H9 (cell line): Measurements from ENCODE around the gene PARD3. TPM values are rescaled to one million over a fixed set of nuclear protein-coding genes. Genes with fewer than 3 reads are reported as not detected.

Experiments used
- DNase-seq: peaks from one replicate; pipeline ENCODE4 v3.0.0-alpha.2; 2017
- H2AFZ ChIP-seq: one replicate; pipeline ENCODE4 v1.6.1; 2013; ENCODE audit warnings: mild to moderate bottlenecking, low read length, control low read depth, moderate library complexity
- H2AK5ac ChIP-seq: 2 replicates; pipeline ENCODE4 v1.6.1; 2013; ENCODE audit warnings: low read length, control low read depth, mixed read lengths; ENCODE audit not compliant: insufficient read length
- H2BK120ac ChIP-seq: one replicate; pipeline ENCODE4 v1.6.1; 2013; ENCODE audit warnings: low read depth, mild to moderate bottlenecking, low read length, control low read depth, inconsistent platforms; ENCODE audit not compliant: poor library complexity, severe bottlenecking
- H2BK12ac ChIP-seq: 2 replicates; pipeline ENCODE4 v1.6.1; 2013; ENCODE audit warnings: low read length, control low read depth, mixed read lengths, low read depth; ENCODE audit not compliant: insufficient read length
- H2BK15ac ChIP-seq: 2 replicates; pipeline ENCODE4 v1.6.1; 2013; ENCODE audit warnings: low read depth, low read length, control low read depth
- H2BK20ac ChIP-seq: one replicate; pipeline ENCODE4 v1.6.1; 2013; ENCODE audit warnings: low read depth, mild to moderate bottlenecking, low read length, control low read depth, inconsistent platforms; ENCODE audit not compliant: poor library complexity, severe bottlenecking
- H2BK5ac ChIP-seq: 2 replicates; pipeline ENCODE4 v1.6.1; 2013; ENCODE audit warnings: low read length, control low read depth, mixed read lengths; ENCODE audit not compliant: insufficient read length
- H3K14ac ChIP-seq: 2 replicates; pipeline ENCODE4 v1.6.1; 2013; ENCODE audit warnings: low read length, control low read depth; ENCODE audit not compliant: insufficient read depth
- H3K18ac ChIP-seq: 2 replicates; pipeline ENCODE4 v1.6.1; 2013; ENCODE audit warnings: low read depth, mild to moderate bottlenecking, mixed read lengths, low read length, control low read depth; ENCODE audit not compliant: insufficient read length
- H3K23ac ChIP-seq: 2 replicates; pipeline ENCODE4 v1.6.1; 2013; ENCODE audit warnings: low read length, control low read depth, mixed read lengths, low read depth; ENCODE audit not compliant: insufficient read length
- H3K23me2 ChIP-seq: 2 replicates; pipeline ENCODE4 v1.6.1; 2013; ENCODE audit warnings: low read depth, mild to moderate bottlenecking, mixed read lengths, low read length, control low read depth; ENCODE audit not compliant: insufficient read length, poor library complexity, severe bottlenecking
- H3K27ac ChIP-seq: 2 replicates; pipeline ENCODE4 v1.5.1; 2013; ENCODE audit warnings: low read length, control low read depth, mixed read lengths, low read depth; ENCODE audit not compliant: insufficient read length
- H3K27me3 ChIP-seq: 2 replicates; pipeline ENCODE4 v1.6.1; 2013; ENCODE audit warnings: low read length, control low read depth, inconsistent platforms; ENCODE audit not compliant: insufficient read depth
- H3K4ac ChIP-seq: 2 replicates; pipeline ENCODE4 v1.6.1; 2013; ENCODE audit warnings: low read depth, mild to moderate bottlenecking, control low read depth, inconsistent platforms, low read length, moderate library complexity
- H3K4me1 ChIP-seq: 2 replicates; pipeline ENCODE4 v1.6.1; 2013; ENCODE audit warnings: low read length, control low read depth, inconsistent platforms; ENCODE audit not compliant: insufficient read depth
- H3K4me2 ChIP-seq: 2 replicates; pipeline ENCODE4 v1.6.1; 2013; ENCODE audit warnings: low read length, control low read depth, mixed read lengths; ENCODE audit not compliant: insufficient read length, insufficient read depth
- H3K56ac ChIP-seq: 2 replicates; pipeline ENCODE4 v1.6.1; 2013; ENCODE audit warnings: low read depth, mild to moderate bottlenecking, mixed read lengths, low read length, control low read depth; ENCODE audit not compliant: insufficient read length
- H3K79me1 ChIP-seq: 2 replicates; pipeline ENCODE4 v1.6.1; 2013; ENCODE audit warnings: low read depth, mild to moderate bottlenecking, moderate library complexity, low read length, control low read depth, inconsistent platforms; ENCODE audit not compliant: insufficient read depth, poor library complexity, severe bottlenecking
- H3K79me2 ChIP-seq: 2 replicates; pipeline ENCODE4 v1.6.1; 2013; ENCODE audit warnings: low read length, control low read depth, inconsistent platforms; ENCODE audit not compliant: insufficient read depth
- H3K9ac ChIP-seq: 2 replicates; pipeline ENCODE4 v1.6.1; 2013; ENCODE audit warnings: low read length, control low read depth, mixed read lengths; ENCODE audit not compliant: insufficient read length; ENCODE audit errors: extremely low read depth
- H3K9me3 ChIP-seq: one replicate; pipeline ENCODE4 v1.6.1; 2013; ENCODE audit warnings: low read depth, low read length, inconsistent platforms; ENCODE audit not compliant: control insufficient read depth
- H3T11ph ChIP-seq: one replicate; pipeline ENCODE4 v1.6.1; 2013; ENCODE audit warnings: mild to moderate bottlenecking, low read length, control low read depth, inconsistent platforms
- H4K20me1 ChIP-seq: one replicate; pipeline ENCODE4 v1.6.1; 2013; ENCODE audit not compliant: control insufficient read depth, insufficient read length, insufficient read depth
- H4K5ac ChIP-seq: 2 replicates; pipeline ENCODE4 v1.6.1; 2013; ENCODE audit warnings: low read depth, mild to moderate bottlenecking, mixed read lengths, low read length, control low read depth; ENCODE audit not compliant: insufficient read length
- H4K8ac ChIP-seq: replicated peaks from 2 replicates; pipeline ENCODE4 v1.6.1; 2013; ENCODE audit warnings: low read length, control low read depth, mixed read lengths, low read depth; ENCODE audit not compliant: insufficient read length
- H4K91ac ChIP-seq: 2 replicates; pipeline ENCODE4 v1.6.1; 2013; ENCODE audit warnings: low read depth, mild to moderate bottlenecking, moderate library complexity, mixed read lengths, low read length, control low read depth; ENCODE audit not compliant: insufficient read length
- H3K27ac Mint-ChIP-seq, 3 experiments: 2 replicates in 2 of 3; 3 replicates in 1 of 3; pipeline ENCODE4 v1.8.0; 2020 to 2021; ENCODE audit warnings: mixed read lengths in 3 of 3, mild to moderate bottlenecking in 1 of 3, moderate library complexity in 1 of 3
- H3K27me3 Mint-ChIP-seq: 2 replicates; pipeline ENCODE4 v1.8.0; 2021; ENCODE audit warnings: low read depth, mild to moderate bottlenecking, moderate library complexity, mixed read lengths
- H3K36me3 Mint-ChIP-seq, 3 experiments: 2 replicates in 2 of 3; 3 replicates in 1 of 3; pipeline ENCODE4 v1.8.0; 2020 to 2021; ENCODE audit warnings: low read depth in 3 of 3, mixed read lengths in 3 of 3; ENCODE audit not compliant: insufficient read depth in 1 of 3
- H3K4me1 Mint-ChIP-seq, 2 experiments: 2 replicates each; pipeline ENCODE4 v1.8.0; 2020; ENCODE audit warnings: mixed read lengths in 2 of 2
- H3K4me3 Mint-ChIP-seq, 2 experiments: 2 replicates in 1 of 2; 3 replicates in 1 of 2; pipeline ENCODE4 v1.8.0; 2020 to 2021; ENCODE audit warnings: mild to moderate bottlenecking in 2 of 2, mixed read lengths in 2 of 2, moderate library complexity in 1 of 2
- H3K9me3 Mint-ChIP-seq, 2 experiments: 2 replicates in 1 of 2; 3 replicates in 1 of 2; pipeline ENCODE4 v1.8.0; 2020; ENCODE audit warnings: mild to moderate bottlenecking in 2 of 2, mixed read lengths in 2 of 2, moderate library complexity in 1 of 2
- CTCF ChIP-seq: fragments of 200-600 bp; sonication (generic); conservative IDR thresholded peaks from 3 replicates; pipeline ENCODE4 v1.8.0; 2021; ENCODE audit warnings: antibody characterized with exemption, mild to moderate bottlenecking
- WGBS: extraction: QIAGEN DNeasy Blood & Tissue Kit; methylation state at CpG from one replicate; pipeline ENCODE4 v1.1.7; 2013; ENCODE audit warnings: missing lambda C conversion rate, low lambda C conversion rate, mixed read lengths; ENCODE audit not compliant: insufficient read length; ENCODE audit errors: extremely low coverage; 5-methylcytosine and 5-hydroxymethylcytosine counted together
- total RNA-seq: library from RNA; stranded (reverse); gene quantifications from 2 replicates; pipeline ENCODE4 v1.2.1, GENCODE V29; 2021

Gene PARD3
- total RNA-seq, 1 experiment from 2014 or later, result 44.7 TPM

GRCh38 chr10:34606890-34607289 lies 208.2 kb downstream of the PARD3 start:
- Histone ChIP-seq H3K79me1 (no peaks in the 10 kb centered on the region), H3K9me3 (no peaks in the 10 kb centered on the region), H3K27ac (no peak overlapping the region), H3K4me2 (no peak overlapping the region), H3K4ac (no peak overlapping the region), H2BK12ac (no peak overlapping the region), H4K91ac (no peak overlapping the region), H3K18ac (no peak overlapping the region), H4K20me1 (no peaks in the 10 kb centered on the region), H3K14ac (no peak overlapping the region), H4K8ac (no peak overlapping the region), H3T11ph (no peak overlapping the region), H3K9ac (no peak overlapping the region), H2BK120ac (no peak overlapping the region), H3K23me2 (no peaks in the 10 kb centered on the region), H3K27me3 (no peaks in the 10 kb centered on the region), H2AK5ac (no peak overlapping the region), H2BK5ac (no peak overlapping the region), H3K56ac (no peak overlapping the region), H2AFZ (no peak overlapping the region), H4K5ac (no peak overlapping the region), H3K79me2 (no peaks in the 10 kb centered on the region), H2BK20ac (no peak overlapping the region), H3K23ac (no peak overlapping the region), H2BK15ac (no peak overlapping the region), H3K4me1 (no peaks in the 10 kb centered on the region)
- H3K4me1 Mint-ChIP-seq, result peaks cover 7 to 8% of the 10 kb centered on the region in 2 experiments; a peak in 3 of 4 replicates
- no peaks in the 10 kb centered on the region for H3K9me3 Mint-ChIP-seq
- WGBS, result no CpG with 5 or more reads among the region's 4 CpGs
- H3K36me3 Mint-ChIP-seq, result no peaks in the 10 kb centered on the region
- no peak overlapping the region for H3K27ac Mint-ChIP-seq
- no peak overlapping the region for H3K4me3 Mint-ChIP-seq
- TF ChIP-seq CTCF, result no peak
- no peak for DNase-seq
- H3K27me3 Mint-ChIP-seq, result no peaks in the 10 kb centered on the region
